MM.1S (cell line): Measurements from ENCODE around the gene CTDSP2.

Source experiments
- EZH2 ChIP-seq: fragments of 300-600 bp; sonication (generic); optimal IDR thresholded peaks from 2 replicates; pipeline ENCODE3; 2017; ENCODE audit warnings: low read depth, mild to moderate bottlenecking, antibody characterized with exemption, low read length, mixed read lengths
- TF ChIP-seq, protein P1 (sequence below): fragments of 300-600 bp; sonication (generic); IDR thresholded peaks from 2 replicates; pipeline ENCODE4 v1.5.1; 2016; ENCODE audit warnings: antibody characterized with exemption, low read length, mixed read lengths

DNA sequence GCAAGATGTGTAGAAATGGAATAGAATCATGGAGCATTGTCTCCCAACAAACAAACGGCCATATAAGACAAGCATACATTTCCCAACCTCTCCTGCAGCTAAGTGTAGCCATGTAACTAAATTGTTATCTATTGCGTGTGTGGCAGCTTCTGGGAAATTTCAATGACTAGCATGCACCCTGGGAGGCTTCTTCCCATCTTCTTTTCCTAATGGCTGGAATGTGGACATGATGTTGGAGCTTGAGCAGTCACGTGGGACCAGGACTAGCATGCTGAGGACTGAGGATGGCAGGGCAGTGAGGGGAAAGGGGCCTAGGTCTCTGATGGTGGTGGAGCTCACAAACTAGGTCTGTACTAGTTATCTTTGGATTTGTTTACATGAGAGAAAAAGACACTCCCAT, 21.7 kb upstream of the CTDSP2 start:
- TF ChIP-seq, protein P1, sequence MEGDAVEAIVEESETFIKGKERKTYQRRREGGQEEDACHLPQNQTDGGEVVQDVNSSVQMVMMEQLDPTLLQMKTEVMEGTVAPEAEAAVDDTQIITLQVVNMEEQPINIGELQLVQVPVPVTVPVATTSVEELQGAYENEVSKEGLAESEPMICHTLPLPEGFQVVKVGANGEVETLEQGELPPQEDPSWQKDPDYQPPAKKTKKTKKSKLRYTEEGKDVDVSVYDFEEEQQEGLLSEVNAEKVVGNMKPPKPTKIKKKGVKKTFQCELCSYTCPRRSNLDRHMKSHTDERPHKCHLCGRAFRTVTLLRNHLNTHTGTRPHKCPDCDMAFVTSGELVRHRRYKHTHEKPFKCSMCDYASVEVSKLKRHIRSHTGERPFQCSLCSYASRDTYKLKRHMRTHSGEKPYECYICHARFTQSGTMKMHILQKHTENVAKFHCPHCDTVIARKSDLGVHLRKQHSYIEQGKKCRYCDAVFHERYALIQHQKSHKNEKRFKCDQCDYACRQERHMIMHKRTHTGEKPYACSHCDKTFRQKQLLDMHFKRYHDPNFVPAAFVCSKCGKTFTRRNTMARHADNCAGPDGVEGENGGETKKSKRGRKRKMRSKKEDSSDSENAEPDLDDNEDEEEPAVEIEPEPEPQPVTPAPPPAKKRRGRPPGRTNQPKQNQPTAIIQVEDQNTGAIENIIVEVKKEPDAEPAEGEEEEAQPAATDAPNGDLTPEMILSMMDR, result no peak
- no peak for TF ChIP-seq EZH2
